Measurements from ENCODE around the gene SLC22A14.

GRCh38 chr3:38327335-38328009 is 45.4 kb downstream of the SLC22A14 start:
- TF ChIP-seq CTCF (conservative IDR thresholded peaks at IDR 0.05) (no peak), ZFX (IDR thresholded peaks at IDR 0.05) (no peak)

Data from C4-2B (cell line).